Activated CD4-positive, alpha-beta T cell treated with anti-CD3 and anti-CD28 coated beads, Interleukin-2, amount 10 ng/mL, durations not matched to agents 24 days and 14 days (primary cell): ENCODE measurements around the gene PTPRN2. TPM values are rescaled to one million over a fixed set of nuclear protein-coding genes. Genes with fewer than 3 reads are reported as not detected.
"Not testable (repeated sequence)": the region's sequence is repeated elsewhere in the genome, so short reads cannot be mapped to it uniquely, and the experiment has no call there.

ENCODE experiments used
- DNase-seq: peaks from one replicate; pipeline ENCODE4 v3.0.0; 2022
- H3K27ac Mint-ChIP-seq: one replicate; pipeline ENCODE4 v1.8.0; 2022; ENCODE audit warnings: mild to moderate bottlenecking, mixed read lengths
- H3K27me3 Mint-ChIP-seq: one replicate; pipeline ENCODE4 v1.8.0; 2022; ENCODE audit warnings: mixed read lengths
- H3K36me3 Mint-ChIP-seq: one replicate; pipeline ENCODE4 v1.8.0; 2022; ENCODE audit warnings: low read depth, mild to moderate bottlenecking, mixed read lengths
- H3K4me1 Mint-ChIP-seq: one replicate; pipeline ENCODE4 v1.8.0; 2021; ENCODE audit warnings: mixed read lengths
- H3K4me3 Mint-ChIP-seq: one replicate; pipeline ENCODE4 v1.8.0; 2022; ENCODE audit warnings: mild to moderate bottlenecking, moderate library complexity, mixed read lengths
- H3K9me3 Mint-ChIP-seq: one replicate; pipeline ENCODE4 v1.8.0; 2021; ENCODE audit warnings: mixed read lengths
- intact Hi-C: fragments of 100-400 bp; cut with micrococcal nuclease; formaldehyde crosslinking; loops from one replicate; pipeline ENCODE4 v1.15.1; 2023
- total RNA-seq: library from RNA; stranded (reverse); gene quantifications from 2 replicates; pipeline ENCODE4 v1.2.3, GENCODE V29; 2022

The PTPRN2 gene
- total RNA-seq, 1 donor from 2014 or later = 0.33 TPM

DNA sequence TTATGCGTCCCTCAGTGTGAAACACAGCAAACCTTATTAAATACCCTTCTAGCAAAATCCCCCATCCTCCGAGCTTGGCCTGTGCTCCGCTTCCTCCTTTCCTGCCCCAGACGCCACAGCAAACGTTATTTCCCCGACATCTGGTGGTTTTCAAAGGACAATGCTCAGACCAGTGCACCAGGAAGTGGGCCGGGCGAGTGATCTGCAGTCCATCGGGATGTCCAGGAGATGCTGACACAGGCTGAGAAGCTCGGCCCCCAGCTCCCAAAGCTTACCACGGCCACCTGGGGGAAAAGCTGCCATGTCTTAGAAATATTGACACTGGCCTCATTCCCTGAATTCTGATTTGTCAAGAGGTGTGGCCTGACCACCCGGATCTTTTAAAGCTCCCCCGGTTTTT, 129.5 kb downstream of the PTPRN2 start:
- Mint-ChIP-seq H3K4me3 (no peak overlapping the region), H3K4me1 (no peaks in the 10 kb centered on the region), H3K27me3 (no peaks in the 10 kb centered on the region), H3K9me3 (peaks cover 6% of the 10 kb centered on the region), H3K27ac (no peak overlapping the region), H3K36me3 (no peaks in the 10 kb centered on the region)
- intact Hi-C loops = no loop called here
- no peak for DNase-seq

DNA sequence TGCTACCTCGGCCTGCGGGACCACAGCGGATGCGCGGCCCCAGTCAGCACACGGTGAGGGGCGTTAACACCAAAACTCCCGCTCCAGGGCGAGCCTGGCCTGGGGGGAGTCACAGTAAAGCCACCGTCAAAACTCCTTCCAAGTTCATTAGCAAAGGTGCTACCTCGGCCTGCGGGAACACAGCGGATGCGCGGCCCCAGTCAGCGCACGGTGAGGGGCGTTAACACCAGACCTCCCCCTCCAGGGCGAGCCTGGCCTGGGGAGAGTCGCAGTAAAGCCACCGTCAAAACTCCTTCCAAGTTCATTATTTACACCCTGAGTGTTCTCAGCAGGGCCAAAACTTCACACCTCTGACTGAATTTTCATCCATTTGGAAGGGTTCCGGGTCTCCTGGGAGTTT, 130.0 kb downstream of the PTPRN2 start:
- H3K4me3 Mint-ChIP-seq, intact Hi-C loops, H3K27me3 Mint-ChIP-seq, H3K4me1 Mint-ChIP-seq, DNase-seq, H3K27ac Mint-ChIP-seq, H3K36me3 Mint-ChIP-seq, H3K9me3 Mint-ChIP-seq: not testable (repeated sequence)

DNA sequence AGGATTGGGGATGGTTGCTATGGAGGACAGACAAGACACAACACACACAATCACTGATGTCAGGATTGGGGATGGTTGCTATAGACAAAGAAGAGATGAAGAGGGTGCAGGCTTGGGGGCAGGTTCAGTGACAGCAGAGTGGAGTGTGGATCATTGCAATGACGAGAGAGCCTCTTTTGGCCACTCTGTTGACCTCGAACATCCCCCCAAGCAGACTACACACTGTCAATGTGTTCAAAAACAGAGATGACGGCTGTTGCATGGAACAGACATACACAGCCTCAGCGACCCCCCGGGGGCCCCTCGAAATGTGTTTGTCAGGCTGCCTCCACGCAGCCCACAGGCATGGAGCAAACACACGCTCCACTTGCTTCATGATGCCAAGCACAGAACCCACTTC, 133.0 kb downstream of the PTPRN2 start:
- Mint-ChIP-seq H3K4me1 (no peaks in the 10 kb centered on the region), H3K36me3 (no peaks in the 10 kb centered on the region), H3K4me3 (no peak overlapping the region), H3K27ac (no peak overlapping the region), H3K27me3 (no peaks in the 10 kb centered on the region), H3K9me3 (peaks cover 5% of the 10 kb centered on the region)
- intact Hi-C loops = no loop called here
- DNase-seq = no peak

GRCh38 chr7:158453663-158454062, 134.0 kb downstream of the PTPRN2 start:
- H3K4me1 Mint-ChIP-seq = no peaks in the 10 kb centered on the region
- peaks cover 5% of the 10 kb centered on the region for H3K9me3 Mint-ChIP-seq
- H3K27me3 Mint-ChIP-seq = no peaks in the 10 kb centered on the region
- H3K27ac Mint-ChIP-seq = no peak overlapping the region
- no peaks in the 10 kb centered on the region for H3K36me3 Mint-ChIP-seq
- DNase-seq = no peak
- H3K4me3 Mint-ChIP-seq = no peak overlapping the region
- intact Hi-C loops = no loop called here

DNA sequence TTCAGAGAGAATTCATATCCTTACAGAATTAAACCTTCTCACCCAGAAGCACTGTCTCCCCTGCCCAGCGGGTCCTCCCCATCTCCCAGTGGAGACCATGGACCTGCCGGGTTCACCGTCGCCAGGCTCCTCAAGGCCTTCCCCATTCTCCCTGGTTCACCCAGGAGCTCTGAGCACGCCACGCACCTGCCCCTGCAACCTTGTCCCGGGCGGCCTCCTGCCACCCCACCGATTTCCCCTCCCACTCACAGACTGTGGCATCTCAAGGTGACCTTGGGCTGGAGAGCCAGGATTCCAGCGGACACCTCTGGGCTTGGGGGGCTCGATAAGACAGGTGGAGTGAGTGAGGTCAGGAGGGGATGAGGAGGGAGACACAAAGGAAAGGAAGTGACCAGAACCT, 135.3 kb downstream of the PTPRN2 start:
- Mint-ChIP-seq H3K4me3 (no peak overlapping the region), H3K27me3 (no peaks in the 10 kb centered on the region), H3K4me1 (no peaks in the 10 kb centered on the region), H3K27ac (no peak overlapping the region), H3K36me3 (no peaks in the 10 kb centered on the region), H3K9me3 (peaks cover 5% of the 10 kb centered on the region)
- intact Hi-C loops = no loop called here
- DNase-seq = no peak

GRCh38 chr7:158450476-158451124, 137.0 kb downstream of the PTPRN2 start:
- Mint-ChIP-seq H3K36me3 (no peaks in the 10 kb centered on the region), H3K27ac (no peak overlapping the region)
- no peak for DNase-seq

DNA sequence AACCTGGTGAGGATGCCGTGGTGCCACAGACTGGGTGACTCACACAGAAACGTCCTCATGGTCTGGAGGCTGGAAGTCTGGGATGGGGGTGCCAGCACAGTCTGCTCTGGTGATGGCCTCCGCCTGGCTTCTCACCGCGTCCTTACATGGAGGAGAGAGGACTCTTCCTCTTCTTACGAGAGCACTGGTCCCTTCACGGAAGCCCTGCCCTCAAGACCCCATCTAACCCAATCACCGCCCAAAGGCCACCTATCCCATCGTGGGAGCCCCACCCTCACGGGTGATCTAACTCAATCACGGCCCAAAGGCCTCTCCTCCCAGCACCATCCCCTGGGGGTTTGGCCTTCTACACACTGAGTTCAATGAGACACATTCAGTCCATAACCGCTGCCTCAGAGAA, 137.7 kb downstream of the PTPRN2 start:
- Mint-ChIP-seq H3K27ac (no peak overlapping the region), H3K27me3 (no peaks in the 10 kb centered on the region), H3K36me3 (no peaks in the 10 kb centered on the region), H3K4me3 (no peak overlapping the region), H3K4me1 (no peaks in the 10 kb centered on the region), H3K9me3 (no peaks in the 10 kb centered on the region)
- intact Hi-C loops = no loop called here
- DNase-seq = no peak

More at GRCh38 chr7:158450476-158451124, 137.0 kb downstream of the PTPRN2 start:
- Mint-ChIP-seq H3K27me3 (no peaks in the 10 kb centered on the region), H3K4me3 (no peak overlapping the region), H3K9me3 (no peaks in the 10 kb centered on the region), H3K4me1 (no peaks in the 10 kb centered on the region)
- intact Hi-C loops = no loop called here

GRCh38 chr7:158449266-158449665, 138.4 kb downstream of the PTPRN2 start:
- no peak overlapping the region for H3K4me3 Mint-ChIP-seq
- no peak for DNase-seq
- no peak overlapping the region for H3K27ac Mint-ChIP-seq
- no peaks in the 10 kb centered on the region for H3K4me1 Mint-ChIP-seq
- no peaks in the 10 kb centered on the region for H3K36me3 Mint-ChIP-seq
- H3K27me3 Mint-ChIP-seq = no peaks in the 10 kb centered on the region
- no peaks in the 10 kb centered on the region for H3K9me3 Mint-ChIP-seq
- intact Hi-C loops = no loop called here

DNA sequence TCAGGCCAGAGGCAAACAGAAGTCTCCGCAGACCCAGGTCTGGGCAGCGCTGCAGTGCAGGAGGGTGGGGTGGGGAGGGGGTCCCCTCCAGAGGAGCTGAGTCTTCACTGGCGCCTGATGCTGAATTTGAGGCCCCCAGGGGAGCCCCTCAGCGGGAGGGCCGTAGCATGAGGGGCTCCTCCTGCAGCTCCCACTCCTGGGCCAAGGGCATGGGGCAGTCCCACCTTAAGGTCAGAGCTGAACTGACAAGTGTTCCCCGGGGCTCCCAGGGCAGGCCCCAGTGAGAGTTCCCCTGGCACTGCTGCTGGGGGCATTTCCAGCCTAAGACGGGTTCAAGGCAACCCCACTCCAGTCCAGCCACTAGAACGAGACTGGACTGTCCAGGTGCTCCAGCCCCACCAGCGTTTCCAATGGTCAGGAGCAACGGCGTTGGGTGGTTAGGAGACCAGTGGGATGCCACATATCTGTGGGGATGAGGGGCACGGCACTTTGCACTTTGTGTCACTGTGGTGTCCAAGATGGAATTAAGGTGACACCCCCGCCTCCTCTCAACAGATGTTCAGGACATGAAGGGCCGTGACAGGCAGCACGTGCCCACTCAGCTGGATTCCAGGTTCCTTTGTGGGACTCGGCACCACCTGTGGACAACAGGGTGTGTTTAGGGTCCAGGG, 139.1 kb downstream of the PTPRN2 start:
- Mint-ChIP-seq H3K27ac (no peak overlapping the region), H3K9me3 (no peaks in the 10 kb centered on the region), H3K36me3 (no peaks in the 10 kb centered on the region), H3K4me3 (no peak overlapping the region), H3K4me1 (no peaks in the 10 kb centered on the region), H3K27me3 (no peaks in the 10 kb centered on the region)
- intact Hi-C loops = no loop called here
- no peak for DNase-seq

GRCh38 chr7:158447506-158448171, 140.0 kb downstream of the PTPRN2 start:
- no peaks in the 10 kb centered on the region for H3K27me3 Mint-ChIP-seq
- no peaks in the 10 kb centered on the region for H3K9me3 Mint-ChIP-seq
- DNase-seq = no peak
- no peak overlapping the region for H3K4me3 Mint-ChIP-seq
- H3K36me3 Mint-ChIP-seq = no peaks in the 10 kb centered on the region
- intact Hi-C loops = no loop called here
- no peak overlapping the region for H3K27ac Mint-ChIP-seq
- H3K4me1 Mint-ChIP-seq = no peaks in the 10 kb centered on the region

- H3K27me3 Mint-ChIP-seq = no peaks in the 10 kb centered on the region
- no peak overlapping the region for H3K27ac Mint-ChIP-seq
- intact Hi-C loops = no loop called here
- H3K4me1 Mint-ChIP-seq = no peaks in the 10 kb centered on the region
- H3K36me3 Mint-ChIP-seq = no peaks in the 10 kb centered on the region
- no peak overlapping the region for H3K4me3 Mint-ChIP-seq
- no peaks in the 10 kb centered on the region for H3K9me3 Mint-ChIP-seq
- no peak for DNase-seq
These were observed 140.5 kb downstream of the PTPRN2 start for GRCh38 chr7:158447151-158447505.

DNA sequence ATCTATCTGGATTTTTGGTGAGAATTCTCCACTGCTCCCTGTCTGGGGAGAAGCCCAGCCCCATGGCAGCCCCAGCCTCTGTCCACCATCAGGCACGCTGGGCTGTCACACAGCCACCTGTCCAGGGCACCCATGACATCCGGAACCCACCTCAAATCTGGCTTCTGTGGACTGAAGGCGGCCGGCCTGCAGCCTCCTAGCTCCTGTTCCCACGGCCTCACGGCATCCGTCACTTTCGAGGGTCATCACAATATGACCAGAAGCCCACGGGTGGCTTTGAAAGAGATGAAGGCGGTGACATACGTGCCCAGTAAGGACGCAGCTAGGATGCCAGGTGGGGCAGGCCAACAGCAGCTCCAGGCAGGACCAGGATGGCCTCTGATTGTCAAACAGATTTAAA, 140.9 kb downstream of the PTPRN2 start:
- Mint-ChIP-seq H3K4me1 (no peaks in the 10 kb centered on the region), H3K27ac (no peak overlapping the region), H3K36me3 (no peaks in the 10 kb centered on the region), H3K4me3 (no peak overlapping the region), H3K27me3 (no peaks in the 10 kb centered on the region), H3K9me3 (peaks cover 4% of the 10 kb centered on the region)
- no peak for DNase-seq
- intact Hi-C loops = no loop called here

- Mint-ChIP-seq H3K27ac (no peak overlapping the region), H3K36me3 (no peaks in the 10 kb centered on the region), H3K4me1 (no peaks in the 10 kb centered on the region), H3K27me3 (no peaks in the 10 kb centered on the region), H3K9me3 (peaks cover 6% of the 10 kb centered on the region), H3K4me3 (no peak overlapping the region)
- intact Hi-C loops = no loop called here
- no peak for DNase-seq
These were observed 141.3 kb downstream of the PTPRN2 start for GRCh38 chr7:158446281-158446680.

DNA sequence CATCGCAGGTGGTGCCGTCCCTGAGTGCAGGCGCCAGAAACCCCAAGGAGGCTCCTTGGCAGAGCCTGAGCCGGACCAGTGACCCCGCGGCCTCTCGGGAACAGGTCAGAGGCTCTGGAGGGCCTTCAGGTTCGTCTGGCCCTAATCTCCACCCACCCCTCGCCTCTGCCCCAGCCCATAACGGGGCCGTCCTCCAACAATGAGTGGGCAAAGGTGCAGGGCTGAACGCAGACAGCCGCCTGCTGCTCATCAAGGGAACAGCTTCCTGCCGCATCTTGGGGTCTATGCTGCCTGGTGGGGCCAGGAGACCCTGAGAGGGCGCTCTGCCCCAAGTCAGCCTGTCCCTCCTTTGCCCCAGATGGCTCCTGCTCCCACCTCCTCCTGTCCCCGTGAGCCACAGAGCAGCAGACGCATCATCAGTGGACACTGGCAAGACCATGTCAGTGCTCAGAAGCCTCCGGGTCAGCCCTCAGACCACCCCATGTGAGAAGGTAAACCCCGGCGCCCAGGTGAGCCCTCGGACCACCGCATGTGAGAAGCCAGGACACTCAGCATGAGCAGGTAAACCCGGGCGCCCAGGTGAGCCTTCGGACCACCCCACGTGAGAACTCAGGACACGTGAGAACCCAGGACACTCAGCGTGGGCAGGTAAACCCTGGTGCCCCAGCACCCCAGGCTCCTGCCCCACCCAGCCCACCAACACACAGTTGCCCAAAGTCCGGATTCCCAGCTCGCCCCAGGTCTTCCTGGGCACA, 142.0 kb downstream of the PTPRN2 start:
- Mint-ChIP-seq H3K4me1 (no peaks in the 10 kb centered on the region), H3K27ac (no peak overlapping the region), H3K36me3 (no peaks in the 10 kb centered on the region), H3K27me3 (no peaks in the 10 kb centered on the region), H3K9me3 (peaks cover 12% of the 10 kb centered on the region), H3K4me3 (no peak overlapping the region)
- intact Hi-C loops = no loop called here
- DNase-seq = no peak
